ENCODE results near the gene GPI.
"Not testable (repeated sequence)": the region's sequence is repeated elsewhere in the genome, so short reads cannot be mapped to it uniquely, and the experiment has no call there.

Gene GPI

DNA sequence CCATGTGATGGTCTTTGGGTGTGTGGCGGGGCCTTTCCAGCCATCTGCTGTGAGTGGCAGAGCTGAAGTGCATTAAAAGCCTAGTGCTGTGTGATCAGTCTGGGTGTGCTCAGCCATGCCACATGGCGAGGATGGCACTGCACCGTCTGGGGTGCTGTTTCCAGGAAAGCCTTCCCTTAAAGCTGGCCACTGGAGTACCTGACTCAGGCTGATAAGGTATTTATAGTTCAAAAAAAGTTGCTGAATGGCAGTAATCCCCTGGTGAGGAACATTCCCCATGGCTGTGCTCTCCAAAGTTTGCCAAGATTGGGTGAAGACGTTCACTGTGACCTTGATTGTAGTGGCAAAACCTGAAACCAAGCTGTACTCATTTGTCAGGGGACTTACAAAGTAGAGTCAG, 6.0 kb downstream of the GPI start:
- Mint-ChIP-seq H3K4me3 (no peak overlapping the region), H3K27ac (no peak overlapping the region), H3K27me3 (no peaks in the 10 kb centered on the region), H3K4me1 (peaks cover 35% of the 10 kb centered on the region), H3K36me3 (peaks cover 16% of the 10 kb centered on the region), H3K9me3 (no peaks in the 10 kb centered on the region)

DNA sequence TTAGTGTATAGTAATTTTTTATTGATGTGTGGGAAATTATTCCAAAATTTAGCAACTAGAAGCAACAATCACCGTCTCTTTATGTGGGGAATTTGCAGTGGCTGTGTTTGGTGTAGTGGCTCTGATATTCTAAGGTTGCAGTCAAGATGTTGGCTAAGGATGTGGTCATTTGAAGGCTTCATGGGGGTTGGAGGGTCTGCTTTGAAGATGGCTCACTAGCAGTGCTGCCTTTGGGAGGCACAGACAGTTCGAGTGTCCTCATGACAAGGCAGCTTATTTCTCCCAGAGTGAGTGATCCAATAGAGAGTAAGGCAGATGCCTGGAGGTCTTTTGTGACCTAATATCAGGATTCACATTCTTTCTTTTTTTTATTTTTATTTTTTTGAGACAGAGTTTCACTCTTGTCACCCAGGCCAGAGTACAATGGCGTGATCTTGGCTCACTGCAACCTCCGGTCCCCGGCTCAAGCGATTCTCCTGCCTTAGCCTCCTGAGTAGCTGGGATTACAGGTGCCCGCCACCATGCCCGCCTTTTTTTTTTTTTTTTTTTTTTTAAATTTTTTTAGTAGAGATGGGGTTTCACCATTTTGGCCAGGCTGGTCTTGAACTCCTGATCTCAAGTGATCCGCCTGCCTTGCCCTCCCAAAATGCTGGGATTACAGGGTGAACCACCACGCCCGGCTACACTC, 8.7 kb downstream of the GPI start:
- Mint-ChIP-seq H3K27me3 (no peaks in the 10 kb centered on the region), H3K4me1 (peaks cover 13% of the 10 kb centered on the region), H3K36me3 (peaks cover 7% of the 10 kb centered on the region), H3K4me3 (no peak overlapping the region), H3K27ac (no peak overlapping the region), H3K9me3 (no peaks in the 10 kb centered on the region)

GRCh38 chr19:34375598-34375997, 10.6 kb downstream of the GPI start:
- Mint-ChIP-seq H3K4me1 (peaks cover 7% of the 10 kb centered on the region), H3K27ac (no peak overlapping the region), H3K9me3 (no peaks in the 10 kb centered on the region), H3K27me3 (no peaks in the 10 kb centered on the region), H3K36me3 (peaks cover 3% of the 10 kb centered on the region), H3K4me3 (no peak overlapping the region)

DNA sequence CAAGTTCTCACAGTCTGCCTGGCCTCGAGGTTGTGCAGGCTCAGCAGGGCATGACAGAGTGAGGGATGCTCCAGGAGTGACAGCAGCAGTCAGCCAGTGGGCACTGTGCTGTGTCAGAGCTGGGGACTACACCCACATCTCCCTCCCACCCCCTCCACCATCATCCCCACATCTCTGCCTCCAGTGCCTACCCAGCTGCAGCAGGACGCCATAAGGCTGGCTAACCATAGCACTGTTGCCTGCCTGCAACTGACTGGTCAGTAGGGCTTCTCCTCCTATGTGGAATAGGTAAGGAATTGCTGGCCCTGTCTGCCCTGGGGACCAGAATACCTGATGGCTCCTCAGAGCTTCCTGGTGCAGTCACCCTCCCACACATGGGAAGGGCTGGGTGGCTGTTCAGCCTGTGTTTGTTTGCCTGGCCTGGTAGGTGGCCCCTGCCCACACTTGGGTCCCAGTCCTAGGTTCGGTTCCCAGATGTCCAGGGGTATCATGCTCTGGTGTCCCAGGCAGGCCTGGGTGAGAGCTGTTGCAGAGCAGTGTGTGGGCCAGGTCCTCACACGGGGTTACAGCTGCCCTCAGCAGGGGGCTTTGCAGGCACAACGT, 15.7 kb downstream of the GPI start:
- Mint-ChIP-seq H3K36me3 (peaks cover 20% of the 10 kb centered on the region), H3K4me1 (no peaks in the 10 kb centered on the region), H3K27ac (no peak overlapping the region), H3K27me3 (no peaks in the 10 kb centered on the region), H3K9me3 (no peaks in the 10 kb centered on the region), H3K4me3 (no peak overlapping the region)

DNA sequence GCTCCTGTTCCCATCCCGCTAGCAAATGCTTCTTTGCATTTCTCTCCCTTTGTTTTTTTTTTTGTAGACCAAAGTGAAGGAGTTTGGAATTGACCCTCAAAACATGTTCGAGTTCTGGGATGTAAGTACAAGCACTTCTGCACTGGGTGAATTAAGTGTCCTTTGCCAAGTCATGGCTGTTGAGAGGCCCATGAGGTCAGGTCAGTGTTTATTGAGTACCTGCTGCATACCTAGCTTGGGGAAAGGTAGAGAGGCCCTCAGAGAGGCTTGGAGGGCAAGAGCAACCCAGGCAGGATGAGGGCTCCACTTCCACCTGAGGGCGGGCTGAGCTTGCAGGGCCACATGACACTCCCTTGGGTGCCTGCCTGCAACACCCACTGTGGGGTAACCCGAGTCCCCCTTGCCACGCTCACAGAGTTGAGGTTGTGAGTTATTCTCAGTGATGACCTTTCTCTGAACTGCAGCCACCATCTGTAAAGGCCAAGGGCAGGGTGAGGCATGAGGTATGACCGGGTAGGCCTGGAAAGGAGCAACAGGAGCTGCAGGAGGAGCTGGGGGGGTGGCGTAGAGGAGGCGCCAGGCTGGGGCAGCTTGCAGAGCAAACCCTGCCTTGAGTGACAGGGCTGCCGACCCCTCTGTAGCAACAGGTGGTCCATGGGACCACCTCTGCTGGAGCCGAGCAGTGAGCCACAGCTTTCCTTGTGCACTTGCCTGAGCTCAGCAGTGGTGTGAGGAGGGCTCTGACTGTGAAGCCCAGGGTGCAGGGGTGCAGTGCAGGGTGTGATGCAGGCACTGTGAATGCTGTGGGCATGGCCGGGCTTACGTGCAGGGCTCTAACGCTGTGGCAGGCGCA, 16.6 kb downstream of the GPI start:
- no peaks in the 10 kb centered on the region for H3K4me1 Mint-ChIP-seq
- H3K27ac Mint-ChIP-seq: no peak overlapping the region
- H3K36me3 Mint-ChIP-seq: peaks cover 20% of the 10 kb centered on the region
- H3K27me3 Mint-ChIP-seq: no peaks in the 10 kb centered on the region
- H3K9me3 Mint-ChIP-seq: no peaks in the 10 kb centered on the region
- no peak overlapping the region for H3K4me3 Mint-ChIP-seq

- Mint-ChIP-seq H3K27ac (no peak overlapping the region), H3K4me1 (no peaks in the 10 kb centered on the region), H3K4me3 (no peak overlapping the region), H3K36me3 (peaks cover 20% of the 10 kb centered on the region), H3K27me3 (no peaks in the 10 kb centered on the region), H3K9me3 (no peaks in the 10 kb centered on the region)
Measured at GRCh38 chr19:34382471-34382870, 17.5 kb downstream of the GPI start.

- Mint-ChIP-seq H3K27me3 (no peaks in the 10 kb centered on the region), H3K27ac (no peak overlapping the region), H3K4me1 (no peaks in the 10 kb centered on the region), H3K36me3 (peaks cover 20% of the 10 kb centered on the region), H3K4me3 (no peak overlapping the region), H3K9me3 (no peaks in the 10 kb centered on the region)
Measured at GRCh38 chr19:34383599-34383998, 18.6 kb downstream of the GPI start.

- Mint-ChIP-seq H3K9me3 (no peaks in the 10 kb centered on the region), H3K4me1 (no peaks in the 10 kb centered on the region), H3K27ac (no peak overlapping the region), H3K4me3 (no peak overlapping the region), H3K27me3 (no peaks in the 10 kb centered on the region), H3K36me3 (peaks cover 20% of the 10 kb centered on the region)
Measured at GRCh38 chr19:34386645-34387445, 21.8 kb downstream of the GPI start.

- Mint-ChIP-seq H3K4me3 (no peak overlapping the region), H3K9me3 (no peaks in the 10 kb centered on the region), H3K27me3 (no peaks in the 10 kb centered on the region), H3K36me3 (peaks cover 20% of the 10 kb centered on the region), H3K27ac (no peak overlapping the region), H3K4me1 (no peaks in the 10 kb centered on the region)
Measured at GRCh38 chr19:34387446-34387810, 22.4 kb downstream of the GPI start.

DNA sequence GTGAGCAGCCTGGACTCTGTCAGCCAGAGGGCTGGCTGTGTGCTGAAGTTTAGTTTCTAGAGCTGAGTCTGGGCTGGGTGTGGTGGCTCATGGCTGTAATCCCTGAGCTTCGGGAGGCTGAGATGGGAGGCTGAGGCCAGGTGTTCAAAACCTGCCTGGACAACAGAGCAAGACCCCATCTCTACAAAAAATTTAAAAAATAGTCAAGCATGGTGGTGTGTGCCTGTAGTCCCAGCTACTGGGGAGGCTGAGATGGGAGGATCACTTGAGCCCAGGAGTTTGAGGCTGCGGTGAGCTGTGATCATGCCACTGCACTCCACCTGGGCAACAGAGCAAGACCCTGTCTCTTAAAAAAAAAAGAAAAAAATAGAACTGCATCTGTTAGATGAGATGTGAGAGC, 23.7 kb downstream of the GPI start:
- not testable (repeated sequence) for H3K4me1 Mint-ChIP-seq, H3K27ac Mint-ChIP-seq, H3K27me3 Mint-ChIP-seq

GRCh38 chr19:34391813-34392212, 26.8 kb downstream of the GPI start:
- peaks cover 2% of the 10 kb centered on the region for H3K36me3 Mint-ChIP-seq
- H3K9me3 Mint-ChIP-seq: no peaks in the 10 kb centered on the region
- H3K27me3 Mint-ChIP-seq: no peaks in the 10 kb centered on the region
- no peak overlapping the region for H3K27ac Mint-ChIP-seq
- no peaks in the 10 kb centered on the region for H3K4me1 Mint-ChIP-seq
- no peak overlapping the region for H3K4me3 Mint-ChIP-seq

More for the DNA sequence above, 23.7 kb downstream of the GPI start:
- not testable (repeated sequence) for H3K9me3 Mint-ChIP-seq, H3K4me3 Mint-ChIP-seq
- peaks cover 14% of the 10 kb centered on the region for H3K36me3 Mint-ChIP-seq

- Mint-ChIP-seq H3K36me3 (peaks cover 2% of the 10 kb centered on the region), H3K27me3 (no peaks in the 10 kb centered on the region), H3K27ac (no peak overlapping the region), H3K4me3 (no peak overlapping the region), H3K4me1 (no peaks in the 10 kb centered on the region), H3K9me3 (no peaks in the 10 kb centered on the region)
Measured at GRCh38 chr19:34393031-34393430, 28.0 kb downstream of the GPI start.

DNA sequence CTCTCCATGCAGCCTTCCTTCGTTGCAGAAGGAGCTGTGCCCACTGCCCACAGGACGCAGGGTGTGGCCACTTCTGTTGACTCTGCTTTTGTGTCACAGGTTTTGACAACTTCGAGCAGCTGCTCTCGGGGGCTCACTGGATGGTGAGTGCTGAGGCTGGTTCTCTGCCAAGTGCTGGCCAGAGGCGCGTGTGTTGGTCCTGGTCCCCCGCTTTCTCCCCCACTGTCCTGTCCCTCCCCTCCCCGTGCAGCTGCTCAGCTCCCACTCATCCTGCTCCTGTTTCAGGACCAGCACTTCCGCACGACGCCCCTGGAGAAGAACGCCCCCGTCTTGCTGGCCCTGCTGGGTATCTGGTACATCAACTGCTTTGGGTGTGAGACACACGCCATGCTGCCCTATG, 28.6 kb downstream of the GPI start:
- Mint-ChIP-seq H3K27ac (no peak overlapping the region), H3K4me3 (no peak overlapping the region), H3K9me3 (no peaks in the 10 kb centered on the region), H3K4me1 (no peaks in the 10 kb centered on the region), H3K27me3 (no peaks in the 10 kb centered on the region), H3K36me3 (peaks cover 2% of the 10 kb centered on the region)

DNA sequence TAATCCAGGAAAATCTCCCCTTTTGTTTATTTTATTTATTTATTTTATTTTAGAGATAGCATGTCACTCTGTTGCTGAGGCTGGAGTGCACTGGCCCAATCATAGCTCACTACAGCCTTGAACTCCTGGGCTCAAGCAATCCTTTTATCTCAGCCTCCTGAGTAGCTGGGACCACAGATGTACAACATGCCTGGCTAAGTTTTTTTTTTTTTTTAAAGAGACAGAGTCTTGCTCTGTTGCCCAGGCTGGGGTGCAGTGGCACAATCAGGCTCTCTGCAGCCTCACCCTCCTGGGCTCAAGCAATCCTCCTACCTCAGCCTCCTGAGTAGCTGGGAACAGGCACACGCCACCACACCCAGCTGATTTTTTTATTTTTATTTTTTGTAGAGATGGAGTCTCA, 32.9 kb downstream of the GPI start:
- no peak overlapping the region for H3K4me3 Mint-ChIP-seq
- H3K4me1 Mint-ChIP-seq: no peaks in the 10 kb centered on the region
- peaks cover 9% of the 10 kb centered on the region for H3K36me3 Mint-ChIP-seq
- no peaks in the 10 kb centered on the region for H3K9me3 Mint-ChIP-seq
- H3K27me3 Mint-ChIP-seq: no peaks in the 10 kb centered on the region
- no peak overlapping the region for H3K27ac Mint-ChIP-seq

DNA sequence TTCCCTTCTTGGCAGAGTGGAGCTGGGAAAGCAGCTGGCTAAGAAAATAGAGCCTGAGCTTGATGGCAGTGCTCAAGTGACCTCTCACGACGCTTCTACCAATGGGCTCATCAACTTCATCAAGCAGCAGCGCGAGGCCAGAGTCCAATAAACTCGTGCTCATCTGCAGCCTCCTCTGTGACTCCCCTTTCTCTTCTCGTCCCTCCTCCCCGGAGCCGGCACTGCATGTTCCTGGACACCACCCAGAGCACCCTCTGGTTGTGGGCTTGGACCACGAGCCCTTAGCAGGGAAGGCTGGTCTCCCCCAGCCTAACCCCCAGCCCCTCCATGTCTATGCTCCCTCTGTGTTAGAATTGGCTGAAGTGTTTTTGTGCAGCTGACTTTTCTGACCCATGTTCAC, 34.9 kb downstream of the GPI start:
- H3K27ac Mint-ChIP-seq: peak overlapping the region; percentile 62
- H3K4me1 Mint-ChIP-seq: peaks cover 9% of the 10 kb centered on the region
- H3K36me3 Mint-ChIP-seq: peaks cover 10% of the 10 kb centered on the region
- no peaks in the 10 kb centered on the region for H3K9me3 Mint-ChIP-seq
- no peak overlapping the region for H3K4me3 Mint-ChIP-seq
- H3K27me3 Mint-ChIP-seq: no peaks in the 10 kb centered on the region

All from activated naive CD4-positive, alpha-beta T cell treated with anti-CD3 and anti-CD28 coated beads, Interleukin-2, amount 50 U/mL, for 24 hours (primary cell).